Neural cell (in vitro differentiated cells): Measurements from ENCODE around the gene DIRAS1. TPM values are rescaled to one million over a fixed set of nuclear protein-coding genes. Genes with fewer than 3 reads are reported as not detected.

Experiments used
- H2AFZ ChIP-seq: fragments of 200-600, 300-800 bp; sonication (generic), shearing (Covaris generic); 2 replicates; pipeline ENCODE4 v1.6.0; 2014; ENCODE audit warnings: low read depth, mild to moderate bottlenecking, antibody characterized with exemption, low read length, moderate library complexity
- H3F3A ChIP-seq: fragments of 200-600 bp; shearing (Covaris generic); 2 replicates; pipeline ENCODE4 v1.6.1; 2016; ENCODE audit warnings: mild to moderate bottlenecking, moderate library complexity, mixed read lengths, antibody characterized with exemption, low read length; ENCODE audit not compliant: insufficient read depth, poor library complexity, severe bottlenecking
- H3K27ac ChIP-seq: fragments of 200-600, 300-800 bp; sonication (generic), shearing (Covaris generic); 2 replicates; pipeline ENCODE4 v1.5.1; 2014; ENCODE audit warnings: mild to moderate bottlenecking, low read length, moderate library complexity
- H3K27me3 ChIP-seq: fragments of 300-800, 200-600 bp; sonication (generic), shearing (Covaris generic); 2 replicates; pipeline ENCODE4 v1.6.0; 2014; ENCODE audit warnings: mild to moderate bottlenecking, low read depth, low read length, moderate library complexity; ENCODE audit not compliant: insufficient read depth
- H3K36me3 ChIP-seq: fragments of 300-800, 200-600 bp; sonication (generic), shearing (Covaris generic); 2 replicates; pipeline ENCODE4 v1.5.1; 2014; ENCODE audit warnings: mild to moderate bottlenecking, antibody characterized with exemption, low read length, moderate library complexity; ENCODE audit not compliant: insufficient read depth
- H3K4me2 ChIP-seq: fragments of 300-800, 200-600 bp; sonication (generic), shearing (Covaris generic); 2 replicates; pipeline ENCODE4 v1.6.0; 2014; ENCODE audit warnings: mild to moderate bottlenecking, low read length
- H3K4me3 ChIP-seq: fragments of 300-800, 200-600 bp; sonication (generic), shearing (Covaris generic); 2 replicates; pipeline ENCODE4 v1.5.1; 2014; ENCODE audit warnings: mild to moderate bottlenecking, low read length, moderate library complexity
- H3K79me2 ChIP-seq: fragments of 200-600 bp; shearing (Covaris generic); replicated peaks from 2 replicates; pipeline ENCODE4 v1.6.0; 2014; ENCODE audit warnings: mild to moderate bottlenecking, low read length, moderate library complexity; ENCODE audit not compliant: insufficient read depth
- H3K9ac ChIP-seq: fragments of 300-800, 200-600 bp; sonication (generic), shearing (Covaris generic); 2 replicates; pipeline ENCODE4 v1.6.1; 2016; ENCODE audit warnings: mild to moderate bottlenecking, low read length, mixed read lengths
- H3K9me2 ChIP-seq: fragments of 200-600 bp; shearing (Covaris generic); 2 replicates; pipeline ENCODE4 v1.6.1; 2016; ENCODE audit warnings: mild to moderate bottlenecking, low read length, mixed read lengths; ENCODE audit not compliant: insufficient read depth
- H3K9me3 ChIP-seq: fragments of 200-600, 300-800 bp; sonication (generic), shearing (Covaris generic); 2 replicates; pipeline ENCODE4 v1.6.1; 2016; ENCODE audit warnings: mild to moderate bottlenecking, mixed run types, low read length, moderate library complexity, mixed read lengths
- H4K20me1 ChIP-seq: fragments of 200-600 bp; shearing (Covaris generic); 2 replicates; pipeline ENCODE4 v1.6.1; 2016; ENCODE audit warnings: mild to moderate bottlenecking, mixed run types; ENCODE audit not compliant: insufficient read depth
- CTCF ChIP-seq: fragments of 450-650 bp; IDR thresholded peaks from 2 replicates; pipeline ENCODE4 v1.5.1; 2014; ENCODE audit warnings: antibody characterized with exemption, mild to moderate bottlenecking, moderate library complexity; ENCODE audit not compliant: poor library complexity, severe bottlenecking
- EP300 ChIP-seq: fragments of 450-650 bp; conservative IDR thresholded peaks from 2 replicates; pipeline ENCODE4 v1.6.1; 2014; ENCODE audit warnings: antibody characterized with exemption, mild to moderate bottlenecking, moderate library complexity; ENCODE audit not compliant: poor library complexity, severe bottlenecking
- EZH2 ChIP-seq: fragments of 200-600, 300-800 bp; shearing (Covaris generic), sonication (generic); IDR thresholded peaks from 2 replicates; pipeline ENCODE4 v1.6.1; 2014; ENCODE audit warnings: antibody characterized with exemption, low read length, borderline replicate concordance, mild to moderate bottlenecking; ENCODE audit not compliant: insufficient read depth, poor library complexity, severe bottlenecking
- MXI1 ChIP-seq: fragments of 450-650 bp; conservative IDR thresholded peaks from 2 replicates; pipeline ENCODE4 v1.6.1; 2014; ENCODE audit warnings: antibody characterized with exemption, mild to moderate bottlenecking; ENCODE audit not compliant: poor library complexity, severe bottlenecking
- POLR2AphosphoS5 ChIP-seq: IDR thresholded peaks from 2 replicates; pipeline ENCODE4 v1.6.1; 2012
- RAD21 ChIP-seq: fragments of 450-650 bp; conservative IDR thresholded peaks from 2 replicates; pipeline ENCODE4 v1.6.1; 2014; ENCODE audit warnings: antibody characterized with exemption, mild to moderate bottlenecking, moderate library complexity
- REST ChIP-seq: IDR thresholded peaks from 2 replicates; pipeline ENCODE4 v1.6.1; 2012; ENCODE audit warnings: borderline replicate concordance
- SMC3 ChIP-seq: fragments of 450-650 bp; conservative IDR thresholded peaks from 2 replicates; pipeline ENCODE4 v1.6.1; 2014; ENCODE audit warnings: antibody characterized with exemption, mild to moderate bottlenecking, moderate library complexity; ENCODE audit not compliant: poor library complexity
- TAF1 ChIP-seq: IDR thresholded peaks from 2 replicates; pipeline ENCODE4 v1.6.1; 2012; ENCODE audit warnings: low read depth
- polyA plus RNA-seq: library from polyadenylated mRNA; depleted of rRNA; stranded (reverse); fragments of >200 nt; gene quantifications from 2 replicates; pipeline ENCODE4 v1.2.3, GENCODE V29; 2014

The DIRAS1 gene
- polyA plus RNA-seq, 1 donor from 2014 or later, result 39.8 TPM

- Histone ChIP-seq H3K9me3 (no peaks in the 10 kb centered on the region), H3F3A (no peaks in the 10 kb centered on the region), H3K4me2 (no peak overlapping the region), H3K9ac (no peak overlapping the region), H3K79me2 (no peaks in the 10 kb centered on the region), H3K27ac (no peak overlapping the region), H4K20me1 (no peaks in the 10 kb centered on the region), H2AFZ (no peak overlapping the region), H3K9me2 (no peaks in the 10 kb centered on the region), H3K4me3 (no peak overlapping the region), H3K27me3 (no peaks in the 10 kb centered on the region), H3K36me3 (no peaks in the 10 kb centered on the region)
- no peak for TF ChIP-seq SMC3
- TF ChIP-seq EZH2, result no peak
- TF ChIP-seq POLR2AphosphoS5, result no peak
- TF ChIP-seq EP300, result no peak
- no peak for TF ChIP-seq RAD21
- TF ChIP-seq TAF1, result no peak
- no peak for TF ChIP-seq REST
- TF ChIP-seq CTCF, result no peak
- no peak for TF ChIP-seq MXI1
Measured at GRCh38 chr19:2723345-2723715, 2.2 kb upstream of the DIRAS1 start.

- TF ChIP-seq MXI1 (no peak), POLR2AphosphoS5 (no peak)
- no peak overlapping the region for H2AFZ ChIP-seq
- no peaks in the 10 kb centered on the region for H4K20me1 ChIP-seq
- H3K4me3 ChIP-seq, result peak overlapping the region; percentile 78
- no peaks in the 10 kb centered on the region for H3K9me2 ChIP-seq
- no peaks in the 10 kb centered on the region for H3K27me3 ChIP-seq
- H3K4me2 ChIP-seq, result no peak overlapping the region
- H3K79me2 ChIP-seq, result no peaks in the 10 kb centered on the region
- no peaks in the 10 kb centered on the region for H3K36me3 ChIP-seq
- H3K27ac ChIP-seq, result no peak overlapping the region
- H3K9me3 ChIP-seq, result no peaks in the 10 kb centered on the region
- H3K9ac ChIP-seq, result no peak overlapping the region
- no peaks in the 10 kb centered on the region for H3F3A ChIP-seq
Measured at GRCh38 chr19:2722541-2723344, 1.6 kb upstream of the DIRAS1 start.
